ENCODE data around the gene PARP14.

The PARP14 gene

GRCh38 chr3:122665226-122665786 lies 15.3 kb upstream of the PARP14 start:
- H3K36me3 ChIP-seq (replicated peaks), result no peaks in the 10 kb centered on the region
- DNase-seq, result no peak
- H3K27me3 ChIP-seq (replicated peaks), result no peaks in the 10 kb centered on the region
- in situ Hi-C loops (cut with HindIII; ENCODE audit: low pct_ligation_motif_present, low sequenced_read_pairs), result no loop called here
- no peak overlapping the region for H3K27ac ChIP-seq
- no peak overlapping the region for H3K4me3 ChIP-seq (ENCODE audit: low read depth, low read length)
- no peak for TF ChIP-seq CTCF (IDR thresholded peaks at IDR 0.05; ENCODE audit: low read depth, low read length, missing control alignments)

GRCh38 chr3:122665881-122666280 lies 14.8 kb upstream of the PARP14 start:
- TF ChIP-seq CTCF (IDR thresholded peaks at IDR 0.05; ENCODE audit: low read depth, low read length, missing control alignments), result no peak
- in situ Hi-C loops (cut with HindIII; ENCODE audit: low pct_ligation_motif_present, low sequenced_read_pairs), result no loop called here
- Histone ChIP-seq H3K4me3 (ENCODE audit: low read depth, low read length) (no peak overlapping the region), H3K27me3 (replicated peaks) (no peaks in the 10 kb centered on the region), H3K27ac (no peak overlapping the region), H3K36me3 (replicated peaks) (no peaks in the 10 kb centered on the region)
- DNase-seq, result no peak

GRCh38 chr3:122668930-122669730 lies 11.5 kb upstream of the PARP14 start:
- Histone ChIP-seq H3K27me3 (replicated peaks) (no peaks in the 10 kb centered on the region), H3K4me3 (ENCODE audit: low read depth, low read length) (no peak overlapping the region)
- in situ Hi-C loops (cut with HindIII; ENCODE audit: low pct_ligation_motif_present, low sequenced_read_pairs), result no loop called here

GRCh38 chr3:122671553-122671952 lies 9.1 kb upstream of the PARP14 start:
- H3K27me3 ChIP-seq (replicated peaks), result no peaks in the 10 kb centered on the region
- DNase-seq, result no peak
- in situ Hi-C loops (cut with HindIII; ENCODE audit: low pct_ligation_motif_present, low sequenced_read_pairs), result no loop called here
- no peaks in the 10 kb centered on the region for H3K36me3 ChIP-seq (replicated peaks)
- no peak overlapping the region for H3K27ac ChIP-seq
- no peak overlapping the region for H3K4me3 ChIP-seq (ENCODE audit: low read depth, low read length)
- TF ChIP-seq CTCF (IDR thresholded peaks at IDR 0.05; ENCODE audit: low read depth, low read length, missing control alignments), result no peak

More at GRCh38 chr3:122668930-122669730, 11.5 kb upstream of the PARP14 start:
- H3K27ac ChIP-seq, result peak overlapping the region; percentile 17
- no peaks in the 10 kb centered on the region for H3K36me3 ChIP-seq (replicated peaks)
- no peak for TF ChIP-seq CTCF (IDR thresholded peaks at IDR 0.05; ENCODE audit: low read depth, low read length, missing control alignments)
- peak; percentile 88 for DNase-seq

GRCh38 chr3:122674339-122674738 lies 6.3 kb upstream of the PARP14 start:
- H3K27ac ChIP-seq, result no peak overlapping the region
- H3K27me3 ChIP-seq (replicated peaks), result no peaks in the 10 kb centered on the region
- in situ Hi-C loops (cut with HindIII; ENCODE audit: low pct_ligation_motif_present, low sequenced_read_pairs), result no loop called here
- no peaks in the 10 kb centered on the region for H3K36me3 ChIP-seq (replicated peaks)
- no peak for DNase-seq
- TF ChIP-seq CTCF (IDR thresholded peaks at IDR 0.05; ENCODE audit: low read depth, low read length, missing control alignments), result no peak
- no peak overlapping the region for H3K4me3 ChIP-seq (ENCODE audit: low read depth, low read length)
